Fibroblast of skin of abdomen (primary cell): ENCODE data around the gene TMEM63A.
A peak's percentile ranks its signal among the peaks of the same experiment; 100 is the strongest.

Source experiments
- DNase-seq: peaks from one replicate; pipeline ENCODE4 v3.0.0-alpha.2; 2013

TMEM63A gene

DNA sequence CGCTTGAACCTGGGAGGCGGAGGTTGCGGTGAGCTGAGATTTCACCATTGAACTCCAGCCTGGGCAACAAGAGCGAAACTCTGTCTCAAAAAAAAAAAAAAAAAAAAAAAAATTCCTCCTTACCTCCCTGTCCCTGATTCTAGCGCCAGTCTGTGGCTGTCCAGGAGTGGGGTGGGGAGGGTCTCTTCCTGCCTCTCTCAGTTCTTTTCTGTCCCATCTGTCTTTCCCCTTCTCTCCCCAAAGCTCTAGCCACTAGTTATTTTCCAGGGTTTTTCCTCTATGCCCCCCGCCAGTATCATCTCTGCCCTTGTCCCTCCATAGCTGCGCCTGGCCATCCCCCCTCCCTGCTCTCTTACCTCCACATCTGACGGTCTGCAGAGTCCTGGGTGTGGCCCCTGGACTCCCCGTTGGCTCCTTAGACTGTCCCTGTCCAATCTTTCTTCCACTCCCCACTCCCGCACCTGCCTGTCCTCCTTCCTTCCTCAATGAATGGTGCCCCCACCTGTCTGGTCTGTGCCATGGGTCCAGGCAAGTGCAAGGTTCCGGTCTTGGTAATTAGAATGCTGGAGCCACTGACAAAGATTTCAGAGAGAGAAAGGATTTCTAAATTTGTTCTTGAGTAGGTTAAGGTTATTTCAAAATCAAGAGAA lies 1.6 kb upstream of the TMEM63A start:
- no peak for DNase-seq

DNA sequence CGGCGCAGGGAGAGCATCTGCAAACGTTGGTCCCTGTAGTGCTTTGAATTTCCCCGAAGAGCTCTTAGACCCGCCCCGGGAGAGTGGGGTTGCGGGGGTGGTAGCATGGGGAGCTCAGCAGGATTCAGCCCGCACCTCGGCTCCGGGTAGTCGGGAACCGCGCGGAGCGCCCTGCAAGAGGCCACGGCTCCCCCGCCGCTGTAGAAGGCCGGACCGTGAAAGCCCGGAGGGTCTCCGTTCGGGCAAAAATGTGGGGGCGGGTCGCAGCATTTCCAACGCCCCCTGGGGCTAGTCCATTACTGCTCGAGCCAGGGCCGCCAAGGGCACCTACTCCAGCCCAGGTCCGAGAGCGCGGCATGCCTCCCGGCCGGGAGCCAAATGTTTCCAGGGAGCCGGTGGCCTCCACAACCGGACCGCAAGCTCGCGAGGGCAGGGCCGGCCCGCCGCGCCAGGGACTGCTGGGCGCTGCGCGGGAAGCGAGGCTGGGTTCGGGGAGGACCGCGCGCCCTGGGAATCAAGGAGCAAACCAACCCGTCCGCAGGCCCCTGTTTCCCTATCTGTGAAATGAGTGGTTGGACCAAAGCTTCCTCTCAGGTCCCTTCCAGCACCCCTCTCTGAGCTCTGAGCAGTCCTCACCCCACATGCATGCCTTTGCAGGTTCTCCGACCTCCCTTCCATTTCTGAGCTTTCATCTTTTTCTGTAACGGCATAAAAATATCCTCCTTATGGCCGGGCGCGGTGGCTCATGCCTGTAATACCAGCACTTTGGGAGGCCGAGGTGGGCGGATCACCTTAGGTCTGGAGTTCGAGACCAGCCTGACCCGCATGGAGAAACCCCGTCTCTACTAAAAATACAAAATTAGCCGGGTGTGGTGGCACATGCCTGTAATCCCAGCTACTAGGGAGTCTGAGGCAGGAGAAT lies 775 bp upstream of the TMEM63A start:
- DNase-seq, result peak; percentile 31

DNA sequence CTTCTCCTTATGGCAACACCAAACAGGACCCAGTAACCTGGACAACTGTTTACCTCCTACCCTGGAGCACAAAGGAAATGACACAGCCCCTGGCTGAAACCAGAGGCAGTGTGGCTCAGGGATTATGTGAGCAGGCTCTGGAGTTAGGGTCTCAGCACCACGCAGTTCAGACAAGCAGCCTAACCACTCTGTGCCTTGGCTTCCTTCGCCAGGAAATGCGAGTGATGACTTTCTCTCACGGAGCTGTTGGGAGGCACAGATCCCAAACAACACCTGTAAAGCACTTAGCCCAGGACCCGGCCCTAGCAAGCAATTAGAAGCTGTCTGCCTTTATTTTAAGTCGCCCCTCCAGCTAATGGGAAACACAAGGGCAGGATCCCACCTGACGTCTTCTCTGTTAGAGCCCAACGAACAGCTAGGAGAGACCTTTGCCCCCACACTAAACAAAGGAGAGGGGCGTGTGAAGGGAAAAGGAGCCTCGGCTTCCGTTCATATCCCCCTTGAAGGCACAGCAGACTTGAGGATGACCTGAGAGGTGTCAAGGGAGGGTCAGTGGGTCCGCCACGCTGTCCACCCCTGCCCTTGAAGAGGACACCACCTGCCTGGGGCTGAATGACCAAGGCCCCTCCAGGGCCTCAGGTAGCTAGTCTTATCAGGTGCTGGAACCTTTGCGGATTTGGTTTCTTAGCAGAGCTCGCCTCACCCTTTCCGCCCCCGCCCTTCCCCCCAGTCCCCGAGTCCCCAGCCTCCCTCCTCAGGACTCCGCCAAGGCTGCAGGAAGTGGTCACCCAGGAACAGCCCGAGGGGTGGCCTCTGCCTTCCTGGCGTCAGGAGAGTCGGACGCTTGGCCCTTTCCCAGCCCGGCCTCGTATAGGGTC lies 860 bp downstream of the TMEM63A start:
- DNase-seq, result peak; percentile 11

DNA sequence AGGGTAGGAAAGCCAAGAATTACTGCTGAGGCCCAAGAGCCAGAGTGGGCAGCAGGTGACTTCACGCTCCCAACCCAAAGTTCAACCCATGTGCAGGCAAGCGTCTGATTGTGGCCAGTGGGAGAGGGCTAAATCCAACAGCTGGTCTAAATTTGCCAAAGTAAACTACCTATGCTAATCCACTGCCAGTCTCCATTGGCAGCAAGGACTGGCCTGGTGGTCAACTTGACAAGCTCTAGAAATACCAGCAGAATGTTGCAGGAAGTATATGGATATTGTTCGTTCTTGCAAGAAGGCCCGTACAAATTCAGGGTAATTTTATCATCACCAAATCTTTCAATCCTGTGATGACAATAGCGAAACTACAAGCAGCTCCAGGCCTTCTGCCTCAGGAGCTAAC lies 1.5 kb downstream of the TMEM63A start:
- no peak for DNase-seq

DNA sequence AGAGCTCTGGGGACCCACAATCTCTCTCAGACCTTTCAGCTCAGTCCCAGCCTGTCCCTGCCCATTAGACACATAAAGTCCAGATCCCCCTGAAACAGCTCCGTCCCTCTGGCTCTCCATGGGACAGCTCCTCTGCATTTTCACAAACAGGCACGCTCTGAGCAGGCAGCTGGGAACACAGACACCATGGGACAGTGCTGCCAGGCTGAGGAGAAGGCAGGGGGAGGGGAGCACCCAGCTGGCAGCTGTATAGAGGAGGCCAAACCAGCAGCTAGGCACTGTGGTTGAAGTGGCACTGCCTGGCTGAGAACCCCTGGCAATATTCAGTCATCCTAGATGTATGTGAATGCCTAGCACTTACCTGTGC lies 2.0 kb downstream of the TMEM63A start:
- DNase-seq, result no peak

DNA sequence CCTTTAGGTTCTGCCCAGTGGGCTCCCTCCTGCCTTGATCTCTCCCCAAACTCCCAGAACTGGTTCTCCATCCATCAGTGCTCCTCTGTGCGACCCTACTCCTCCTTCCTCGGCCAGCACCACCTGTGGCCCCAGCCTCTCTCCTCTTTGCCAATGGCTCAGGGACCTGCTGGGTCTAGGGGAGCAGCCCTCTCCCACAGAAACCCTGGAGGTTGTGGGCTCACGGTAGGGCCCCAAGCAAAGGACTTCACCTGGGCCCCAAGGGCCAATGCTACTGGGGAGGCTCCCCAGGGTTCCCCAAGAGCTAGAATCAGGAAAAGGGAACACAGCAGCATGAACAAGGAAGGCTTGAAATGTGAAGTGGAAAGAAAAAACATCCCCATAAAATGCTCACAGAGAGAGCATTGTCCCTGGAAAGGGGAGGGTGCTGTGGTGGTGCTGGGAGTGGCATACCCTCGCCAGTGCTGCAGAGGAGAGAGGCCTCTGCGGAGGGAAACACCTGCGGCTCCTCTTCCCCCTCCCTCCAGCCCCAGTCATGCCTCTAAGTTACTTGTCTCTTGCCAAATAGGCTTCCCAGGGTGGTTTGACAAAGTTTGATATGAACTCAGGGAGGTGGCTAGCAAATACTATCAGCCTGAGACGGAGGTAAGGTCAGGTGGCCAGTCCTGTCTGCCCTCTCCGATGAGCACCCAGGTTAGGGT lies 2.5 kb downstream of the TMEM63A start:
- no peak for DNase-seq

DNA sequence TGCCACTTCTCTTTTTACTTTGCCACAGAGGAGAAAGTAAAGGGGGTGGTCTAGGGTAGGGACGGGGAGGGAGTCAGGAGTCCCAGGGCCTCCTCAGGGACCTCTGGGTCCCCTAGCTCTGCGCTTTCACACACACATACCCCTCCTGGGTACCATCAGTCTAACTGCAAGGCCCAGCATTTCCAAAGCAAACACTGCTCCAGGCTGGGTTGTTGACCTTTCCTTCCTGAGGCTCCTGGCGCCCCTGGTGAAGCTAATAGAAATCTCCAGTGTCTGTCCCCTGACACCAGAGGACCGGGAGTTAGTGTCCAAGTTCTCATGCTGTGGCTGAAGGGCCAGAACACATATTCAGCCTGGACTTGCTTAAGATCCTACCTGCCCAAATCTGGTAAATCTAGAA lies 3.9 kb downstream of the TMEM63A start:
- DNase-seq, result no peak

DNA sequence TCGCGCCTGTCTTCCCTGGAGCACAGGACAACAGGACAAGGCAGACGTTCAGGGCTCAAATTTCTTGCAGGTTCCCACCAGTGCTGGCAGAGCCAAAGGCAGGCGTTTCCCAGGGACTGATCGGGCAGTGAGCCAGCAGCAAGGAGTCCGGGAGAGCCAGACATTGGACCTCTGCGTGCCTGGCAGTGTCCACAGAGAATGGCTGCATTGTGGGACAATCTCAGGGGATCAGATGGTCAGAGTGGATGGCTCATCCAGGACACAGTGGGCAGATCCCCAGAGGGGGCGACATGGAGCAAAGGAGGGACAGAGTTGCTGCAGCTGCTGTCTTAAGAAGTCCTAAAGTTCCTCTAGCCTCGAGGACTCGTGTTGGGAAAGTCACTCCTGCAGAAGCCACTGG lies 4.6 kb downstream of the TMEM63A start:
- no peak for DNase-seq

DNA sequence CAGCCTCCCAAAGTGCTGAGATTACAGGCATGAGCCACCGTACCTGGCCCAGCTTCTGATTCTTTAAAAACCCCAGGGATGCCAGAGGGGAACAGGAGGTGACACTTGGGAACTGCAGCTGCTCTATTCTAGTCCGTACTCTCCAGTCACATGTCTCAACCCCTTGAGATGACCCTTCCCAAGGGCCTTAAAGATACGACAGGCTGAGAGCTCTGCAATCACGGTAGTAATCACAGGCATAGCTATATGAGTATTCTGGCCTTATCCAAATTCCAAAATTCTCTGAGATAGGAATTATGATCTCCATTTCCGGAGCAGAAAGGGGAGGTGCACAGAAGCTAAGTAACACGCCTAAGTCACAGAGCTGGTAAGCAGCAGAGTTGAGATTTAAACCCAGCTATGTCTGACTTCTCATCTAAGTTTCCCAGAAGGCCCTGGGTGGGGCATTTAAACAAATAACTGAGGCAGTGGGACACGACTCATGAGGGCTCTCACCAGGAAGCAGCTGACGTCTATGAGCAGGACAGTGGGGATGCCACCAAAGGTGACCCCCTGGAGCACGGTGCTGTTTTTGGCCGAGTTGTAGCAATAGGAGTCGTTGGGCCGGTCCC lies 5.2 kb downstream of the TMEM63A start:
- no peak for DNase-seq

DNA sequence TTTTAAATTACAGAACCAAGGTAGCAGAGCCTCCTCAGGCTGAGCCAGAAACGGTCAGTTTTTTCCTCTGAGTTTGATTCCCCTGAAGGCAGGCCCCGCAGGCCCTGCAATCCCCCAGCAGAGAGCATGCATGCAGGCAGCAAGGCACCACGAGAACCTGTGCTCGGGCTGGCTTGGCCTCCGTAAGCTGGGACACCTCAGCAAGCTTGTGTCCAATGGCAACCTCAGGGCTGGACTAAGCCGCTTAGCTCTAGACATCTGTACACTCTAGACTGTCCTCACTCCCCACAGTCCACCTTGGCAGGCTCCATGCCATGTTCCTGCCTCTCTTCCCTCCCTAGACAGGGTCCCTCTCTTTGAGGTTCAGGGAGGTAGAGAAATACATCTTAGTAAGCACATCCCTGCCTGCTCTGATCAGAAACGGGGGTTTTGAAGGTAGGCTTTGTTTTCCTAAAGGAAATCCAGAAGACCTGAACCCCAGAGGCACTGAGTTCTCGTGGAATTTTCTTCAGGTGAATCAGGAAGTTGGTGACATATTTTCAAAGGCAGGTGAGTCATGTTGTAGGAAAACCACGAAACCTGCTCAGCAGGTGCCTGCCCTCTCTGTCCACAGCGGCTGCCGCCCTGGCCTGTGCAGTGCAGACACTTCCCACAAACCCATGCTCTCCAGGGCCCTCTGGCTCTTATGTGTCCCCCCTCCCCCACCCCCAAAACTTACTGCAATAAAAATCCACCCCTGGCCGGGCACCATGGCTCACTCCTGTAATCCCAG lies 7.0 kb downstream of the TMEM63A start:
- no peak for DNase-seq

DNA sequence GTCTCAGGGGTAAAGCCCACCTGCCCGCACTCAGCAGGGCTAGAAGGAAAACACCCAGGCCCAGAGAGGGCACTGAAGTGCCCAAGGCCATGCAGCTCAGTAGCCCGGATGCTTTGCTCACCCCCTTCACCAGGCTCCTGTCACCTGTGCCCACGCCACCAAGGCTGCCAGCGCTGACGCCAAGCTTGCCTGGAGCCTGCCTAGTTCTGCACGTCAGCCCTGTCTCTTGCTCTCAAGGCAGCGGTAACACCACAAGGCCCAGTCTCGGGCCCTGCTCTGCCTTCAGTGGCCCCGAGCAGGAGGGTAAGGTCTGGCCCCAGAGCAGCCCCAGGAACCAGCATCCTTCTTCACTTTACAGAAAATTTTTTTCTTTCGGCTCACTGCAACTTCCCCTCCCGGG lies 7.7 kb downstream of the TMEM63A start:
- no peak for DNase-seq

DNA sequence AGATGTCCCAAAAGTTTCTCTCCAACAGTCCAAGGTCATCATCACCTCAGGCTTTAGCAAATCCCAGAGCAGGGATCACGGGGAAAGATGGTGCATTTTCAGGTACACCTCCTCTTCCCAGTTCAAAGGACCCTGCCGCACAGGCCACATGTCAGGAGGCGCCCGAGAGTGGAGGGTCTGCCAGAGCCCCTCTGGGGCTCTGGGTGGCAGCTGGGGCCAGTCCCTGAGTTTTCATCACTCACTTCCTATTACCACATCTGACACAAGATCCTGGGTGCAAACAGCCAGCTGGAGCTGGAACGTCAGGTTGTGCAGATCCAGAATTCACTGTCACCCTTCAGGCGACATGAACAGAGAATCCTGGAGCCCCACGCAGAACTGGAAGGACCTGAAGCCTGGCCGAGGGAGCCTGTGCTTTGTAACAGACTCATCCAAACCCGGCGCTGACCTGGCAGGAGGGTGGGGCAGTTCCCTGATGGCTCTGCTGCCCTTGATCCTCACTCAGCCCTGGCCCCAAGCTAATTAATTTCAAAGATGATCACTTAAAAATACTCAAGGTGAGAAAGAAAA lies 8.8 kb downstream of the TMEM63A start:
- DNase-seq, result no peak

DNA sequence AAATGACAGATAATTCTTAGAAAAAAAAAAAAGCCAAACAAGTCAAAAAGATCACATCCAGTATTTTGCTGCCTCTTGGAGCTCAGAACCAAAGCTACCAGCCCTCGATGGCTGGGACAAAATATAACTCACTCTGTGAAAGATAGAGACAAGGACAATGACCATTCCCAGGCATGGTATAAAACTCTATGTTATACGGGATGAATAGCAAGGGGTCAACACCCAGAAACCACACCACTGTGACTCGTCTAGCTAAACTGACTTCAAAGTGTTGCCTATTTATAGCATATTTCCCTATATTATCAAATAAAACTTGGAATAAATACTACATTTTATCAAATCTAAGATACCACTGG lies 10.1 kb downstream of the TMEM63A start:
- DNase-seq, result no peak

DNA sequence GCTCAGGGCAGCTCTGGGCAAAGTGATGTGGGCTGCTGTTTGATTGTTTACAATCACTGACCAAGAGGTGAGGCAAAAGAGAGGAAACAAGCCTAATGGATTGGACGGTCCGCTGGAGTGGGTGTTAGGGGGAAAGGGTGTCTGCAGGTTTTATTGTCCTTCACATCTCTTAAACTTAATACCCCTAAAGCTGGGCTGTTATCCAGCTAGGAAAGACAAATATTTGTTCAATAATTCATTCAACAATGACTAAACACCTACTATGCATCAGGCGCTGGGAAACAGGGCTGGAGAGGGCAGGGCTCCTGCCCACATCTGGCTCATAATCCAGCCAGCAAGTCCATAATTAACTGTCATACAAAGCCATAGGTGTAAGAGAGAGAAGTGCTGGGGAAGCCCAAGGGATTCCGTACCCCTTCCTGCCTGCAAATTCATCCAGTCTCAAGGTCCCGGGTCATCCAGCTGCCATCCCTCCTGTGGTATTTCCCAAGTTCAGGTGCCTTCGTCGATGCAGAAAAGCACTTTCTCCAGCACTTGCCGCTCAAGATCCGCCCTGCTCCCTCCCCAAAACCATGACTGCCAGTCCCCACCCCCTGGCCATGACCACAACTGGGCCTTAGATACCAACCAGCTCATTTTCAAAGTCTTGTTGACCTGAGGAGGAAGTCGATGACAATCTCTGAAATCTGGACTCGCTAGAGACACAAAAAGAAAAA lies 10.7 kb downstream of the TMEM63A start:
- DNase-seq, result no peak

DNA sequence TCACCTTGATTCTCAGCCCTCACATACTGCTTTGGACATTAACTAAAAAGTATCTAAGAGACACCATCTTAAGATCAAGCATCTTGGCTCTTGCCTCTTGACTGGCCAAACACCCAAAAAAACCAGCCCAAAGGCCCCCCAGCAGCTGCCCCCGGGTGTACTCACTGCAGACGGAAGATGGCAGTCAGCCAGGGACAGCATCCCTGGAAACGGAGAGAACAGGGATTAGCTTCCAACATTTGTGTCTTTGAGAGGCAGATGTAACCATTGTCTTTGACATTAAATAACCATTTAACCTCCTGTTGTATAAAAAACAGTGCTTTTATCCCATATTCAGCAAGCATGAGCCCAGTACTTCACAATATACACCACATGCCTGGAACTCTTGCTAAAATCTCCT lies 11.3 kb downstream of the TMEM63A start:
- DNase-seq, result no peak

DNA sequence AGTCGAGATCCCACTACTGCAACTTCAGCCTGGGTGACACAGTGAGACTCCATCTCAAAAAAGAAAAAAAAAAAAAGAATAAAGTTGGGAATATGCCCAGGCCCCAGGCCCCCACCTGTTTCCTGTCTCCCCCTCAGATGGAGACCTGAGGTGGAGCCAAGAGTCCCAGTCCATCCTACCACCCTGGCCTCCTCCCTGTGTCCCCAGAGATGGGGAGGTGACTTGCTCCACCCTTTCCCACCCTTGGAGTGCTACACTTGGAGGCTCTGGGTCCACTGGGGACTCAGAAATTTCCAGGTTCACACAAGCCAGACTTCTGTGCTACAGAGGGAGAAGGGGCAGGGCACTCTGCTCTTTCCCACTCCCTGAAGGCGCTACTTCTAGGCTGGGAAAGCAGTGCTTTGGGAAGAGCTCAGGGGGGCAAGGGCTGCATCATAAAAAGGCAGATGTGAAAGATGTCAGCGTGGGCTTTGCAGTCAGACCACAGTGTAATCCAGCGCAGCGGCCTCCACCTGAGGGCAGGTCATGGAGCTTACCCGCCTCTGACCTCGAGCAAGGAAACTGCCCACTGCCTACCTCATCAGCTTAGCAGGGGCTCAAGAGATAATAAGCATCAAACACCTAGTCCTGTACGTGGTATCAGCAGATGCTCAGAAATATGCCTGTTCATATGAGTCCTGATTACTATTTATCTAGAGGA lies 13.4 kb downstream of the TMEM63A start:
- no peak for DNase-seq

DNA sequence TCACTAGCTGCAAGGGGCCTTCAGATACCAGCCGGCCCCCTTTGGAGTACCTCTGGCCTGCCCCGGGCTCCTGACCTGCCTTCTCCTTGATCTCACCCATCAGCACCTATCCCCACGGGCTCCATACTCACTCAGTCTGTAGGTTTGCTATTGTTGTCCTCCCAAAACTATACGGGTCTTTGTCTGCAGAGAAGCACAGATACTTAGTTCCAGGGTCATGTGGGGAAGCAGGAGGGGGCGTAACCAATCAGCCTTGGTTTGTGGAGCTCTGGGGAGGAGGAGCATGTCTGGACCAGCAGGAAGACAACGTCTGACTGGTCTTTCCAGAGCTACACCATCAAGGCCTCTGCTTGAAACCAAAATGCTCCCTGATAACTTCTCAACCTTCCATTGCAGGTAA lies 15.2 kb downstream of the TMEM63A start:
- DNase-seq, result no peak

DNA sequence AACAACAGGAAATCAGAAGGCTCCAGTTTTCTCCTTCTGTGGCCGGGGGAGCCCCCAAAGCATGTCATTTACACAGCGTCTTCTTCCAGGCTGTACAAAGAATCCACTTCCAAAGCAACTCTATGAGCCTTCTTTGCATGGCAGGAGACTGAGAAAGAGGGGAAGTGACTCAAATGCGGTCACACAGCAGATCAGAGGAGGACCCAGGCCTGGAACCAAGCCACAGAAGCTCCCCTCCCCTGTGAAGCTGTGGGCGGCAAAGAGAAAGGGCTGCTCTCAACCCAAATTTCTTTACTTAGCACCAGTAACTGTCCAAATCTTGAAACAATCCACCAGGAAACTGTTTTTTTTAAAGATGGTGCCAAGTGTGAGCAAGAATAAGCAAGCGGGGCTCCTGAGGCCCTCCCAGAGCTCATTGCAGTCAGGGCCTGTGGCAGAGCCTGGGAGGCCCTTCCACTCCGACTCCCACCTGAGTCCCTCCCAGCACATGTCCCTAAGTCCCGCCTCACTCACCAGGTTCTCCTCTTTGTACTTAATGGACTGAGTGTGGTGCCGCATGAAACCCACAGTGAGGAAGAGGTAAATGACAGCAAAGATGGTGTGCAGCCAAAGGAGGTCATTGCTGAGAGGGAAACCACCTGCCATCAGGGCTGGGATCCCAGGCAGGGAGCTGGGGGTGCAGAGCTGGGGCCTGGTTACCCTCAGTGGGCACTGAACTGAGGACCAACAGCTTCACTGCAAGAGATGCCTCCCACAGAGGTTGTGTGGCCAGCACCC lies 15.9 kb downstream of the TMEM63A start:
- peak; percentile 52 for DNase-seq

DNA sequence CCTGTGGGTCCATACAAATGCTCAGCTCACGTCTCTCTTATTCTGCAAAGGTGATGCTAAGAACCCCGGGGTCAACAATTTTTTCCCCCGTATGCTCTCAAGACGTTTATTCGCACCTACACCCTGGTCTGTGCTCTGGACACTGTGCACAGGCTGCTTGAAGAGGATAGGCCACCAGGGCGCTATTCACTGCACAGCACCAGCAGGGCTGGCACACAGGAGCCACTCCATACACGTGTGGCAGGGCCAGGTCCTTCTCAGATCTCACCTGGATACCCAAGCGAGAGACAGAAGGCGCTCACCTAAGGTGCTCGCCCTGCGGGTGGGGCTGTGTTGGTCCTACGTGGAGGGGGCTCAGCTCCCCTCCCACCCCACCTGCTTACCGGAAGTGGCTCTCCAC lies 16.7 kb downstream of the TMEM63A start:
- DNase-seq, result no peak
